BLaER1 treated with 17β-estradiol and CSF1 and Interleukin-3, amounts not matched to agents 10 nM and 100 nM (cell line): ENCODE measurements around the gene PRSS12.

Source experiments
- H3K27ac ChIP-seq, 11 experiments: shearing (Covaris generic); formaldehyde crosslinking; 2 replicates each; pipeline ENCODE4 v1.8.1; 2022
- H3K27me3 ChIP-seq, 11 experiments: shearing (Covaris generic); formaldehyde crosslinking; 2 replicates each; pipeline ENCODE4 v1.8.1; 2022
- H3K36me3 ChIP-seq, 11 experiments: shearing (Covaris generic); formaldehyde crosslinking; 2 replicates each; pipeline ENCODE4 v1.8.1; 2022
- H3K4me1 ChIP-seq, 10 experiments: shearing (Covaris generic); formaldehyde crosslinking; 2 replicates each; pipeline ENCODE4 v1.8.1; 2022
- H3K4me2 ChIP-seq, 11 experiments: shearing (Covaris generic); formaldehyde crosslinking; 2 replicates each; pipeline ENCODE4 v1.8.1; 2022
- H3K4me3 ChIP-seq, 10 experiments: shearing (Covaris generic); formaldehyde crosslinking; 2 replicates each; pipeline ENCODE4 v1.8.1; 2022
- H3K9ac ChIP-seq, 11 experiments: shearing (Covaris generic); formaldehyde crosslinking; 2 replicates each; pipeline ENCODE4 v1.8.1; 2022
- H3K9me3 ChIP-seq, 11 experiments: shearing (Covaris generic); formaldehyde crosslinking; replicated peaks in 1 of 11; 2 replicates each; pipeline ENCODE4 v1.8.1; 2022
- H4K20me1 ChIP-seq, 11 experiments: shearing (Covaris generic); formaldehyde crosslinking; 2 replicates each; pipeline ENCODE4 v1.8.1; 2022
- Cebpa-rat ChIP-seq, 11 experiments: shearing (Covaris generic); IDR thresholded peaks; 2 replicates each; pipeline ENCODE4 v1.8.1; 2022

Gene PRSS12

DNA sequence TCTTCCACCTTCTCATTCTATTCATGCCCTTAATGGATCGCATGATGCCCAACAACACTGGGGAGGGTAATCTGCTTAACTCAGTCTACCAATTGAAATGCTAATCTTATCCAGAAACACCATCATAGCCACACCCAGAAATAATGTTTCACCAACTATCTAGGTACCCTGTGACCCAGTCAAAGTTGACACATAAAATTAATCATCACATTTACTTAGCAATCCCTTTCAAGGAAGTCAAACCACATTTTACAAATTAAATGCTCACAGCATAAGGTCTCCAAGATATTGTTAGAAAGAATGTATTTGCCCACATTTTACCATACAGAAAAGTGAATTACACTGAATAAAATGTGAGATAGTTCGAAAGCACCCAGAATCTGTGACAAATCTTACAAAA, 92.5 kb downstream of the PRSS12 start:
- Histone ChIP-seq H3K9me3 (peaks cover 7 to 13% (median 10%) of the 10 kb centered on the region in 11 experiments), H4K20me1 (no peaks in the 10 kb centered on the region), H3K27me3 (no peaks in the 10 kb centered on the region), H3K9ac (no peak overlapping the region), H3K4me1 (no peaks in the 10 kb centered on the region), H3K36me3 (no peaks in the 10 kb centered on the region), H3K4me2 (no peak overlapping the region), H3K27ac (no peak overlapping the region), H3K4me3 (no peak overlapping the region)
- TF ChIP-seq Cebpa-rat (IDR thresholded peaks at IDR 0.05), result no peak

DNA sequence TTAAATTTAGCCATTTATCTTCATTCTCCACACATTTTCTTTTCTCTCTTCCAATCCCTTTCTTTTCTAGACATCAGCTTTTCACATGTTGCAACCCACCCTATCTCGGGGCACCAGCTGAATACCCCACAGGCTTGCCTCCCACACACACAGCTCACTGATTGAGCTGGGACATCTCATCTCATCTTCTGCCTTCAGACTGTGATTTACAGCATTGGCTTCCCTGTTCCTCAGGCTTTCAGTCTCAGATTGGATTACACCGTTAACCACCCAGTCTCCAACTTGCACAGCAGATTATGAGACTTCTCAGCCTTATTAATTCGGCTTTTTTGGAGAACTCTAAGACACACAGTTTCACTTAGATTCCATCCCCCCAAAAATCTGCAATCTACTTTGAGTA, 93.7 kb downstream of the PRSS12 start:
- Histone ChIP-seq H3K9me3 (peaks cover 0 to under 1% (median 0%) of the 10 kb centered on the region in 11 experiments; a peak in 2 of 22 replicates), H3K36me3 (no peaks in the 10 kb centered on the region), H3K27ac (no peak overlapping the region), H3K4me1 (no peaks in the 10 kb centered on the region), H3K27me3 (no peaks in the 10 kb centered on the region), H3K4me3 (no peak overlapping the region), H3K4me2 (no peak overlapping the region), H3K9ac (no peak overlapping the region), H4K20me1 (no peaks in the 10 kb centered on the region)
- TF ChIP-seq Cebpa-rat (IDR thresholded peaks at IDR 0.05), result no peak

DNA sequence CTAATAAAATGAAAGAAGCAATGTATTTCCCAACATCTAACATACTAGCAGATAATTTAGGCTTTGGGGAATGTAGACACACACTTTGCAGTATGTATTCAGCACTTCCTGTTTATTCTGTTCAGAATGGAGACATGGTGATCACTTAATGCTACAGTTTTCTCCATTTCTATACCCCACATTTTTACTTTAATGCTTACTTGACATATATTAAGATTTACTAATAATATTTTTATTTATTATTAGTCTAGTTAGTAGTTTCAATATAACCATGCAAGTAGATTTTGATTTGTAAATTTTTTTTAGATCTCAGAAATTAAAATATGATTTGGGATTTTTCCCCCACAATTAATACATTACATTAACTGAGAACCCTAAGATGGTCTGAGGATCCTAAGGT, 98.4 kb downstream of the PRSS12 start:
- no peak overlapping the region for H3K4me3 ChIP-seq

DNA sequence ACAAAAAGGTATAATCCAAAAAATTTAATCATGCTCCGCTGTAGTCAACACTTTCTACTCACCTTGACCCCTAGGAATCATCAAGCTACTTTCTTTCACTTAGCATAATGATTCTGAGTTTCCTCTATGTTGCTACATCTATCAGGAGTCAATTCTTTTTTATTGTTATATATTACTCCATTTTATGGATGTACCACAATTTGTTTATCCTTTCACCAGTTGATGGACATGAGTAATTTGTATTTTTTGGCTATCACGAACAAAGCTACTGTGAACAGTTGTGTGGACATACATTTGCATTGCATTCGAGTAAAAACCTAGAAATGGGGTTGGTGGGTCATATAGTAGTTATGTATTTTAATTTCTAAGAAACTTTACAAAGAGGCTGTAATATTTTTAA, 102.9 kb downstream of the PRSS12 start:
- peaks cover 0 to 6% (median 3%) of the 10 kb centered on the region in 11 experiments; a peak in 4 of 22 replicates for H3K9me3 ChIP-seq
- no peaks in the 10 kb centered on the region for H4K20me1 ChIP-seq
- H3K27me3 ChIP-seq, result no peaks in the 10 kb centered on the region
- no peaks in the 10 kb centered on the region for H3K36me3 ChIP-seq
- H3K9ac ChIP-seq, result no peak overlapping the region
- H3K4me2 ChIP-seq, result no peak overlapping the region
- TF ChIP-seq Cebpa-rat (IDR thresholded peaks at IDR 0.05), result no peak
- H3K4me3 ChIP-seq, result no peak overlapping the region
- H3K27ac ChIP-seq, result no peak overlapping the region
- H3K4me1 ChIP-seq, result no peaks in the 10 kb centered on the region

More for the DNA sequence above, 98.4 kb downstream of the PRSS12 start:
- H3K27ac ChIP-seq, result no peak overlapping the region
- H3K4me1 ChIP-seq, result no peaks in the 10 kb centered on the region
- TF ChIP-seq Cebpa-rat (IDR thresholded peaks at IDR 0.05), result no peak
- H3K36me3 ChIP-seq, result no peaks in the 10 kb centered on the region
- H3K27me3 ChIP-seq, result no peaks in the 10 kb centered on the region
- no peak overlapping the region for H3K4me2 ChIP-seq
- H3K9me3 ChIP-seq, result peaks cover 0 to 6% (median 3%) of the 10 kb centered on the region in 11 experiments; a peak in 4 of 22 replicates
- H4K20me1 ChIP-seq, result no peaks in the 10 kb centered on the region
- H3K9ac ChIP-seq, result no peak overlapping the region

DNA sequence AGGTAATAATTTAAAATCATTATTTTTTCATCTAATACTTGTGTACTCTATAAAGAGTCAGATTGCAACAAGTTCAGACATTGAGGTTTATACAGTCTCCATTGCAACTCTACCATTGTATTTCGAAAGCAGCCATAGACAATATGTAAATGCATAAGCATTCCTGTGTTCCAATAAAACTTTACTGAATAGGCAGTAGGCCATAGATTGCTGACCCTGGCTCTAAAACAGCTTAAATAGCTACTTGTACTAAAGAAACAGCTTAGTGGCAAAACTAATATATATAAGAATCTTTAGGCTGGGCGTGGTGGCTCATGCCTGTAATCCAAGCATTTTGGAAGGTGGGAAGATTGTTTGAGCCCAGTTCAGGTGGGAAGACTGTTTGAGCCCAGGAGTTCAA, 115.3 kb downstream of the PRSS12 start:
- no peaks in the 10 kb centered on the region for H3K27me3 ChIP-seq
- no peaks in the 10 kb centered on the region for H3K36me3 ChIP-seq
- H3K27ac ChIP-seq, result no peak overlapping the region
- no peak overlapping the region for H3K9ac ChIP-seq
- no peak for TF ChIP-seq Cebpa-rat (IDR thresholded peaks at IDR 0.05)
- H3K4me2 ChIP-seq, result no peak overlapping the region
- H4K20me1 ChIP-seq, result no peaks in the 10 kb centered on the region
- H3K4me1 ChIP-seq, result no peaks in the 10 kb centered on the region
- no peak overlapping the region for H3K4me3 ChIP-seq
- H3K9me3 ChIP-seq, result no peaks in the 10 kb centered on the region

DNA sequence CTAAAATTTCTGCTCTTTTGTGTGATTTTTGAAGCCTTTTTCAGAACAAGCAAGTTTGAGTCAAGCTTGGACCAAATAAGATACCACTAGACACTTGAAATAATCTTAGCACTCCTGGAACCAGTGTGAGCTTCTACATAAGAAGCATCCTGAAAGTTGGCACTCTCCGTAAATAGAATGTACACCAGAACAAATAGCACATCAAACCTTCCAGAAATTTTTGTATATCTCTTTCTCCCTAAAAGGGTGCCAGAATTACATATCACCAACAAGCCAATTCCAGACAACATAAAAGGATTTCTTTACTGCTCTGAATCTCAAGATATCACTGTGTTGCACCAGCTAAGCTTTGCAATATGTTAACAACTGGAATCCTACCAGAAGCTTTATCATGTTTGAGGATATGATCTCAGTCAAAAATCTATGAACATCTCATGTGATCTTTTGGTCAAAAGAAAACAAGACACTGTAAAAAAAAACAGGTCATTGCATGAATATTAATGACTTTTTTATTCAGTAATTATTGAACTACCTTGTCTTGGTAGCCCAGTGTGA, 117.2 kb downstream of the PRSS12 start:
- no peaks in the 10 kb centered on the region for H3K27me3 ChIP-seq
- no peaks in the 10 kb centered on the region for H4K20me1 ChIP-seq
- no peak overlapping the region for H3K9ac ChIP-seq
- TF ChIP-seq Cebpa-rat (IDR thresholded peaks at IDR 0.05), result no peak
- no peak overlapping the region for H3K27ac ChIP-seq
- no peak overlapping the region for H3K4me2 ChIP-seq
- H3K9me3 ChIP-seq, result no peaks in the 10 kb centered on the region
- H3K4me1 ChIP-seq, result no peaks in the 10 kb centered on the region
- H3K36me3 ChIP-seq, result no peaks in the 10 kb centered on the region
- no peak overlapping the region for H3K4me3 ChIP-seq
